Measurements from ENCODE around the gene ARF3. TPM values are rescaled to one million over a fixed set of nuclear protein-coding genes. Genes with fewer than 3 reads are reported as not detected.
A peak's percentile ranks its signal among the peaks of the same experiment; 100 is the strongest.

Gene ARF3
- total RNA-seq, 1 donor from 2014 or later = 138 TPM

- Mint-ChIP-seq H3K27ac (ENCODE audit: unreplicated experiment) (no peak overlapping the region), H3K27me3 (ENCODE audit: unreplicated experiment) (peaks cover 73% of the 10 kb centered on the region), H3K4me1 (ENCODE audit: unreplicated experiment) (peaks cover 24% of the 10 kb centered on the region), H3K9me3 (ENCODE audit: unreplicated experiment) (no peaks in the 10 kb centered on the region), H3K4me3 (ENCODE audit: unreplicated experiment) (peak overlapping the region; percentile 67), H3K36me3 (ENCODE audit: unreplicated experiment) (no peaks in the 10 kb centered on the region)
- no peak for TF ChIP-seq CTCF (IDR thresholded peaks at IDR 0.05)
- DNase-seq (ENCODE audit: extremely low spot score, unreplicated experiment) = no peak
Measured at GRCh38 chr12:48972213-48972951, 15.1 kb upstream of the ARF3 start.

- Mint-ChIP-seq H3K4me3 (ENCODE audit: unreplicated experiment) (peak overlapping the region; percentile 60), H3K27ac (ENCODE audit: unreplicated experiment) (no peak overlapping the region), H3K27me3 (ENCODE audit: unreplicated experiment) (peaks cover 65% of the 10 kb centered on the region), H3K36me3 (ENCODE audit: unreplicated experiment) (no peaks in the 10 kb centered on the region), H3K9me3 (ENCODE audit: unreplicated experiment) (no peaks in the 10 kb centered on the region), H3K4me1 (ENCODE audit: unreplicated experiment) (peaks cover 21% of the 10 kb centered on the region)
- no peak for TF ChIP-seq CTCF (IDR thresholded peaks at IDR 0.05)
- no peak for DNase-seq (ENCODE audit: extremely low spot score, unreplicated experiment)
Measured at GRCh38 chr12:48970702-48971334, 13.5 kb upstream of the ARF3 start.

GRCh38 chr12:48969833-48970701 is 12.8 kb upstream of the ARF3 start:
- H3K27ac Mint-ChIP-seq (ENCODE audit: unreplicated experiment) = no peak overlapping the region
- no peaks in the 10 kb centered on the region for H3K36me3 Mint-ChIP-seq (ENCODE audit: unreplicated experiment)
- H3K9me3 Mint-ChIP-seq (ENCODE audit: unreplicated experiment) = no peaks in the 10 kb centered on the region
- no peak overlapping the region for H3K4me3 Mint-ChIP-seq (ENCODE audit: unreplicated experiment)
- peaks cover 66% of the 10 kb centered on the region for H3K27me3 Mint-ChIP-seq (ENCODE audit: unreplicated experiment)
- no peak for DNase-seq (ENCODE audit: extremely low spot score, unreplicated experiment)
- H3K4me1 Mint-ChIP-seq (ENCODE audit: unreplicated experiment) = peaks cover 21% of the 10 kb centered on the region
- TF ChIP-seq CTCF (IDR thresholded peaks at IDR 0.05) = peak; percentile 20

- no peak for TF ChIP-seq CTCF (IDR thresholded peaks at IDR 0.05)
- no peaks in the 10 kb centered on the region for H3K9me3 Mint-ChIP-seq (ENCODE audit: unreplicated experiment)
- peaks cover 62% of the 10 kb centered on the region for H3K27me3 Mint-ChIP-seq (ENCODE audit: unreplicated experiment)
- no peak overlapping the region for H3K27ac Mint-ChIP-seq (ENCODE audit: unreplicated experiment)
- H3K36me3 Mint-ChIP-seq (ENCODE audit: unreplicated experiment) = no peaks in the 10 kb centered on the region
- H3K4me1 Mint-ChIP-seq (ENCODE audit: unreplicated experiment) = peaks cover 21% of the 10 kb centered on the region
- H3K4me3 Mint-ChIP-seq (ENCODE audit: unreplicated experiment) = no peak overlapping the region
- no peak for DNase-seq (ENCODE audit: extremely low spot score, unreplicated experiment)
Measured at GRCh38 chr12:48969160-48969771, 12.0 kb upstream of the ARF3 start.
